A549 (cell line): ENCODE results near the gene SURF1. TPM values are rescaled to one million over a fixed set of nuclear protein-coding genes. Genes with fewer than 3 reads are reported as not detected.
A peak's percentile ranks its signal among the peaks of the same experiment; 100 is the strongest.
"Not testable (repeated sequence)": the region's sequence is repeated elsewhere in the genome, so short reads cannot be mapped to it uniquely, and the experiment has no call there.

Experiments
- ATAC-seq, 2 experiments: fragments of 200-7000 bp in 1 of 2; fragments of >200 bp in 1 of 2; cut with Nextera tagmentation in 1 of 2; cut with Tn5 transposase in 1 of 2; 3 replicates each; pipeline versions ENCODE4 v1.8.0 to v1.9.1; 2018 to 2020; ENCODE audit warnings: mild to moderate bottlenecking in 1 of 2, moderate library complexity in 1 of 2
- CTCF ChIA-PET: fragments of 300-600 bp; sonication (Branson Sonifier 250); formaldehyde crosslinking; extraction: SDS; loops from one replicate; lab custom pipeline; 2021; ENCODE audit warnings: antibody characterized with exemption, inconsistent platforms; lab: Yijun Ruan, JAX
- POLR2A ChIA-PET: fragments of 350-600 bp; formaldehyde crosslinking; extraction: SDS; loops from one replicate; lab custom pipeline; 2021; ENCODE audit warnings: antibody characterized with exemption, inconsistent platforms; lab: Yijun Ruan, JAX
- DNase-seq, 2 experiments: peaks; one replicate each; pipeline versions ENCODE4 v3.0.0 to v3.0.0-alpha.2; 2011 to 2016; ENCODE audit warnings: low read depth in 1 of 2, low spot score in 1 of 2
- FAIRE-seq: peaks from 2 replicates; lab custom pipeline; 2011; peaks lifted over from hg19 to GRCh38; lab: Jason Lieb, UNC
- H3K27ac ChIP-seq, 2 experiments: fragments of >200 bp; sonication (Bioruptor Twin); formaldehyde crosslinking; 3 replicates each; pipeline ENCODE4 v1.5.1; 2016 to 2017
- H3K4me1 ChIP-seq: fragments of >200 bp; sonication (Bioruptor Twin); formaldehyde crosslinking; 3 replicates; pipeline ENCODE4 v1.6.1; 2016
- H3K4me2 ChIP-seq: fragments of >200 bp; sonication (Bioruptor Twin); formaldehyde crosslinking; 3 replicates; pipeline ENCODE4 v1.6.1; 2016
- H3K4me3 ChIP-seq: fragments of >200 bp; sonication (Bioruptor Twin); formaldehyde crosslinking; 3 replicates; pipeline ENCODE4 v1.5.1; 2016
- H3K9me3 ChIP-seq: fragments of >200 bp; sonication (Bioruptor Twin); formaldehyde crosslinking; 3 replicates; pipeline ENCODE4 v1.6.1; 2016
- CBX8 ChIP-seq: fragments of 200-600 bp; sonication (generic); IDR thresholded peaks from 2 replicates; pipeline ENCODE4 v1.6.1; 2016
- CEBPB ChIP-seq, 2 experiments: fragments of >200 bp in 1 of 2; sonication (Bioruptor Twin) in 1 of 2; formaldehyde crosslinking in 1 of 2; IDR thresholded peaks; 2 replicates each; pipeline ENCODE4 v1.6.1; 2012 to 2016
- CHD2 ChIP-seq: fragments of 150-350 bp; IDR thresholded peaks from 2 replicates; pipeline ENCODE4 v1.6.1; 2014; ENCODE audit warnings: low read length; ENCODE audit not compliant: partially characterized antibody
- CHD4 ChIP-seq: fragments of 200-600 bp; sonication (generic); IDR thresholded peaks from 2 replicates; pipeline ENCODE4 v1.6.1; 2016; ENCODE audit warnings: antibody characterized with exemption, mild to moderate bottlenecking, borderline replicate concordance
- EP300 ChIP-seq, 2 experiments: fragments of >200 bp; sonication (Bioruptor Twin); formaldehyde crosslinking; IDR thresholded peaks; 2 replicates in 1 of 2; 3 replicates in 1 of 2; pipeline ENCODE4 v1.6.1; 2016 to 2017
- HOXA7 ChIP-seq: fragments of 250-450 bp; sonication (Bioruptor Pico); IDR thresholded peaks from 2 replicates; pipeline ENCODE4 v1.5.0; 2020; ENCODE audit warnings: mild to moderate bottlenecking, moderate library complexity
- JUNB ChIP-seq: fragments of >200 bp; sonication (Bioruptor Twin); formaldehyde crosslinking; IDR thresholded peaks from 2 replicates; pipeline ENCODE4 v1.6.1; 2016
- KDM5A ChIP-seq: fragments of 200-600 bp; sonication (generic); IDR thresholded peaks from 2 replicates; pipeline ENCODE4 v1.6.1; 2016; ENCODE audit warnings: antibody characterized with exemption, mild to moderate bottlenecking
- MAFK ChIP-seq: fragments of 450-650 bp; IDR thresholded peaks from 2 replicates; pipeline ENCODE4 v1.6.1; 2014; ENCODE audit not compliant: partially characterized antibody
- NFE2L2 ChIP-seq: fragments of 150-350 bp; conservative IDR thresholded peaks from 2 replicates; pipeline ENCODE4 v1.6.1; 2014; ENCODE audit warnings: low read length
- NPAS2 ChIP-seq: fragments of 250-450 bp; sonication (Bioruptor Pico); IDR thresholded peaks from 2 replicates; pipeline ENCODE4 v1.8.0; 2022; ENCODE audit warnings: mild to moderate bottlenecking, moderate library complexity, borderline replicate concordance
- PBX3 ChIP-seq: IDR thresholded peaks from 2 replicates; pipeline ENCODE4 v1.6.1; 2012
- PHF8 ChIP-seq: fragments of 200-600 bp; sonication (generic); IDR thresholded peaks from 2 replicates; pipeline ENCODE4 v1.6.1; 2016; ENCODE audit warnings: low read depth, mild to moderate bottlenecking, antibody characterized with exemption, moderate library complexity, borderline replicate concordance
- POLR2AphosphoS2 ChIP-seq: conservative IDR thresholded peaks from 2 replicates; pipeline ENCODE4 v1.6.1; 2012; ENCODE audit warnings: low read length, improper control_type of control experiment, inconsistent platforms
- RFX5 ChIP-seq: fragments of 450-650 bp; IDR thresholded peaks from 2 replicates; pipeline ENCODE4 v1.7.1; 2014; ENCODE audit warnings: antibody characterized with exemption, mild to moderate bottlenecking, moderate library complexity
- RNF2 ChIP-seq: fragments of 200-600 bp; sonication (generic); IDR thresholded peaks from 2 replicates; pipeline ENCODE4 v1.6.1; 2016; ENCODE audit warnings: low read depth, mild to moderate bottlenecking, antibody characterized with exemption, moderate library complexity, borderline replicate concordance
- SREBF2 ChIP-seq: fragments of 450-650 bp; IDR thresholded peaks from 2 replicates; pipeline ENCODE4 v1.6.1; 2014; ENCODE audit warnings: mild to moderate bottlenecking, moderate library complexity
- TP53 ChIP-seq: fragments of 250-450 bp; sonication (Bioruptor Pico); IDR thresholded peaks from 2 replicates; pipeline ENCODE4 v1.5.0; 2021; ENCODE audit warnings: mild to moderate bottlenecking, moderate library complexity
- ZNF302 ChIP-seq: fragments of 250-450 bp; sonication (Bioruptor Pico); IDR thresholded peaks from 2 replicates; pipeline ENCODE4 v1.9.0; 2021; ENCODE audit warnings: inconsistent platforms, mild to moderate bottlenecking, moderate library complexity
- WGBS: methylation state at CpG from one replicate; pipeline ENCODE4 v1.1.6; 2017; ENCODE audit errors: missing lambda C conversion rate; 5-methylcytosine and 5-hydroxymethylcytosine counted together
- polyA plus RNA-seq, 4 experiments: library from polyadenylated mRNA; depleted of rRNA in 3 of 4; stranded (reverse); fragments of >200 nt; fragmentation: RNase III in 1 of 4; extraction: RNeasy Plus Mini Kit Qiagen cat#74134 plus additional on column Dnase treatment in 1 of 4; gene quantifications; 2 replicates in 3 of 4; 3 replicates in 1 of 4; pipeline ENCODE4 v1.2.3, GENCODE V29; 2011 to 2017
- TF ChIP-seq, protein P1 (sequence below): IDR thresholded peaks from 2 replicates; pipeline ENCODE4 v1.6.1; 2012
- TF ChIP-seq, protein P2 (sequence below): fragments of 250-450 bp; sonication (Bioruptor Pico); IDR thresholded peaks from 2 replicates; pipeline ENCODE4 v1.5.0; 2021; ENCODE audit warnings: mild to moderate bottlenecking, moderate library complexity, borderline replicate concordance

The SURF1 gene
- polyA plus RNA-seq, 2 of the 4 experiments (the other 2 are of a cell fraction), result 28.6 to 47.5 TPM

DNA sequence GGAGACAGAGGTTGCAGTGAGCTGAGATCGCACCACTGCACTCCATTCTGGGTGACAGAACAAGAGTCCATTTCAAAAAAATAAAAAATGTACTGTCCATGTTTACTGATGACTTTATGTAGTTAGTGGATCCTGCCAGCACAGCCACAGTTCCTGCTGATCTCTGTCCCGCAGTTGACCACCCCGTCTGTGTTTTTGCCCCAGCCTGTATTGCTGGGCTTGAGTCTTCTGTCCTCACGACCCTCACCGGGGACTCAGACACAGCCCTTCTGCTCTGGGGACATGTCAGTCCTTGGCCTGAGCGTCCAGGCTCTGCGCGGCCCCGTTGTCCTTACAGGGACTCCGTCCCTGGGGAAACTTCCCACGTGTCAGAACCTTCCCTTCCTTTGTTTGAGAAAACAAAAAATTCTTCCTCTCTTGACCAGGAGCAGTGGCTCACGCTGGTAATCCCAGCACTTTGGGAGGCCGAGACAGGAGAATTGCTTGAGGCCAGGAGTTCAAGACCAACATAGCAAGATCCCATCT is 34.8 kb downstream of the SURF1 start:
- 67% methylated on average over 13 of the region's 13 CpGs for WGBS
- Histone ChIP-seq H3K4me3 (no peak overlapping the region), H3K27ac (no peak overlapping the region), H3K9me3 (0 out of 3 replicates have a peak, but pooled peaks cover 5% of the 10 kb centered on the region), H3K4me2 (no peak overlapping the region), H3K4me1 (no peaks in the 10 kb centered on the region)
- FAIRE-seq (no peak), ATAC-seq (no peak), DNase-seq (no peak)
- POLR2A ChIA-PET, result no interaction called here
- CTCF ChIA-PET, result interaction anchor here (0.9 to 1.8 kb wide), 2 partner anchors 82 to 136 kb away, joined by 5 read pairs; no protein-coding TSS in a partner anchor
- TF ChIP-seq RFX5 (no peak), NFE2L2 (no peak), HOXA7 (no peak), CHD4 (no peak), CEBPB (IDR thresholded peaks at IDR 0.05) (no peak), MAFK (no peak), PBX3 (no peak), JUNB (no peak), CBX8 (no peak), POLR2AphosphoS2 (no peak), KDM5A (no peak), NPAS2 (no peak), TP53 (CRISPR knock-in tag) (no peak), CHD2 (no peak), PHF8 (no peak), SREBF2 (no peak), RNF2 (no peak)
- TF ChIP-seq, protein P1, sequence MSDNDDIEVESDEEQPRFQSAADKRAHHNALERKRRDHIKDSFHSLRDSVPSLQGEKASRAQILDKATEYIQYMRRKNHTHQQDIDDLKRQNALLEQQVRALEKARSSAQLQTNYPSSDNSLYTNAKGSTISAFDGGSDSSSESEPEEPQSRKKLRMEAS, result no peak
- TF ChIP-seq, protein P2, sequence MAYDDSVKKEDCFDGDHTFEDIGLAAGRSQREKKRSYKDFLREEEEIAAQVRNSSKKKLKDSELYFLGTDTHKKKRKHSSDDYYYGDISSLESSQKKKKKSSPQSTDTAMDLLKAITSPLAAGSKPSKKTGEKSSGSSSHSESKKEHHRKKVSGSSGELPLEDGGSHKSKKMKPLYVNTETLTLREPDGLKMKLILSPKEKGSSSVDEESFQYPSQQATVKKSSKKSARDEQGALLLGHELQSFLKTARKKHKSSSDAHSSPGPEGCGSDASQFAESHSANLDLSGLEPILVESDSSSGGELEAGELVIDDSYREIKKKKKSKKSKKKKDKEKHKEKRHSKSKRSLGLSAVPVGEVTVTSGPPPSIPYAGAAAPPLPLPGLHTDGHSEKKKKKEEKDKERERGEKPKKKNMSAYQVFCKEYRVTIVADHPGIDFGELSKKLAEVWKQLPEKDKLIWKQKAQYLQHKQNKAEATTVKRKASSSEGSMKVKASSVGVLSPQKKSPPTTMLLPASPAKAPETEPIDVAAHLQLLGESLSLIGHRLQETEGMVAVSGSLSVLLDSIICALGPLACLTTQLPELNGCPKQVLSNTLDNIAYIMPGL (CRISPR knock-in tag), result no peak

- 0 out of 3 replicates have a peak, but pooled peaks cover 5% of the 10 kb centered on the region for H3K9me3 ChIP-seq
- H3K4me2 ChIP-seq, result no peak overlapping the region
- ChIA-PET CTCF (interaction anchor here (0.7 to 1.8 kb wide), 7 partner anchors 10 to 176 kb away, joined by 3 to 7 read pairs (median 4); no protein-coding TSS in a partner anchor), POLR2A (interaction anchor here (0.6 kb wide), 2 partner anchors 15 to 128 kb away, joined by 3 read pairs; no protein-coding TSS in a partner anchor)
- TF ChIP-seq ZNF302, result no peak
- no peak for TF ChIP-seq EP300 (IDR thresholded peaks at IDR 0.05)
- FAIRE-seq (no peak), ATAC-seq (peak; percentile 50 to 70; a peak in 4 of 6 replicates), DNase-seq (peak in 1 of 2 experiments; percentile 24)
- 64% methylated on average over 10 of the region's 13 CpGs for WGBS
- H3K4me3 ChIP-seq, result no peak overlapping the region
- H3K4me1 ChIP-seq, result no peaks in the 10 kb centered on the region
- H3K27ac ChIP-seq, result no peak overlapping the region
Observed at GRCh38 chr9:133320421-133320881, 35.8 kb downstream of the SURF1 start.

- H3K4me3 ChIP-seq, H3K27ac ChIP-seq, ATAC-seq, DNase-seq, FAIRE-seq, CTCF ChIA-PET, POLR2A ChIA-PET, H3K4me2 ChIP-seq, H3K4me1 ChIP-seq, H3K9me3 ChIP-seq: not testable (repeated sequence)
- WGBS, result 40% methylated on average over 7 of the region's 13 CpGs
Observed at GRCh38 chr9:133317551-133317950, 38.7 kb downstream of the SURF1 start.
